Measurements from ENCODE around the gene MMADHC. TPM values are rescaled to one million over a fixed set of nuclear protein-coding genes. Genes with fewer than 3 reads are reported as not detected.
"Not testable (repeated sequence)": the region's sequence is repeated elsewhere in the genome, so short reads cannot be mapped to it uniquely, and the experiment has no call there.

Gene MMADHC
- total RNA-seq, 1 experiment from 2014 or later = 155 TPM

- DNase-seq (ENCODE audit: low read depth) = no peak
Observed at GRCh38 chr2:149595056-149595963, 7.7 kb upstream of the MMADHC start.

GRCh38 chr2:149594411-149594810, 6.8 kb upstream of the MMADHC start:
- no peak for DNase-seq (ENCODE audit: low read depth)

GRCh38 chr2:149587950-149588487, 444 bp upstream of the MMADHC start:
- DNase-seq (ENCODE audit: low read depth) = no peak

DNA sequence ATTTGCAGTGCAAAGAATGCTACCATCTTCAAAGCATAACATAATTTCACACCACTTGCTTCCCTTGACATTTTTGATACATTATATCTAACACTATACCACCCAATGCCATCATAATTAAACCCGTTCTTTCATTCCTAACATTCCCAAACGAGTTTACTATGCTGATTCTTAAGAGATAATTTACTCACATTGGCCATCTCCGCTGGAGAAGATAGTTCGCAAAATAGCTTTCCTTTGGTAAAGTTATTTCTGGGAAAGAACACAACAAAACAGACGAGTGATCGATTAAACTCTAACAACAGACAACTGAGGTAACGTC, 716 bp downstream of the MMADHC start:
- no peak for DNase-seq (ENCODE audit: low read depth)

- DNase-seq (ENCODE audit: low read depth) = no peak
Observed at GRCh38 chr2:149586063-149586462, 1.5 kb downstream of the MMADHC start.

DNA sequence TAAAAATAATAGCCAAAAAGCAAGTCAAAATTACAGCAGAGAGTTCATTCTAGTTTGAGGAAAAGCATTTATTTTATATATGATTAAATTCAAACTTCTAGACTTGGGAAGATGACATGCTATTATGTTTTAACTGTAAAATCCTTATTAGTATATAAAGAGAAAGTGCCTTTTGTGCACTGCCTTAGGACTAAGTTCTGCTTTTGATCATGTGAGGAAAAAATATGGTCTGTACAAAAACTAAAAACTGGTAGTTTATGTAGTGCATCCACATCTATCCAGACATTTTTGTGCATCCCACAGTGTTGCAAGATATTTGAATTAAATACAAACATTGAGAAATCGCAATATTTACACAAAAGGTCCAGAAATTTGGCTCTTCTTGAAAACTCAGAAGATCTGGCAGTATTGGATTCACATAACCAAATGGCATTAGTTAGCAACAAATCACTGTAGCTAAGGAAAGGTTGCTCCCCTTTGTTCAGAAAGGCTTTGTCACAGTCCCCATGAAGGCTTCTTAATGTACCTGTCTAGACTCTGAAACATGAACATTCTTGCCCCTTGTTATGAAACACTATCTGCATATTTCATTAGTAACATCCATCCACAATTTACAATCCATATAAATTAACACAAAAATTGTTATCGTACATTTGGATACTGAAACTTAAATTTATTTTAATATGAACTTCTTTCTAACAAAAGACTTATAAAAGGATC, 2.2 kb downstream of the MMADHC start:
- no peak for DNase-seq (ENCODE audit: low read depth)

DNA sequence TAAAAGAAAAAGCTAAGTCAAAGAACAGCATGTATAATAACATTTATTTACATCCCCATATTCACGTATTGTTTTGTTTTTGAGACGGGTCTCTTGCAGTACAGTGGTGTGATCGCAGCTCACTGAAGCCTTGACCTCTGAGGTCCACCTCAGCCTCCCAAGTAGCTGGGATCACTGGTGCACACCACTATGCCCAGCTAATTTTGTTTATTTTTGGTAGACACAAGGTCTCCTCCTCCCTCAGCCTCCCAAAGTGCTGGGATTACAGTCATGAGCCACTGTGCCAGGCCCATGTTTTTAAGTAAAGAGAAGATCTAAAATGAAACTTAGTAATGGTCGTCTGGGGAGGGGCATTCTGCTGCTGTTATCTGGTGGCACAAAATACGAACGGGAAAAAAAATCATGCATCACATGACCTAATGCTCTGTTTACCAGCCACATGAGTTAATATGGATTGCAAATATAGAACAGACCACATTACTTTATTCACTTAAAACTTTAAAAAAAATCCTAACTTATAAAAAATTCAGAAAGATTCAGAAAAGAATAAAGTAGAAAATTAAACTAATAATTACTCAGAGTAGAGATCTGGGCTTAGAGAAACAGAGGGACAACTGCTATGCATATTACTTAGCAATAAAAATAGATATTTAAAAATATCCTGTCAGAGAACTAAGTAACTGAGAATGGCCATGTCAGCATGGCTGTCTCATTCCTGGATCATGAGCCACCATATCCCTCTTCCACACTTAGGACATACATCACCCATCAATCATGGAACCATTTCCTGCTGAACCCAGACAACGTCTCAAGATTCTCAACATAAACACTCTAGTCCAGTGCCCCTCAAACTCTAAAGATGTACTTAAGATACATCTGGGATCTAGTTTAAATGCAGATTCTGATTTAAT, 7.3 kb downstream of the MMADHC start:
- DNase-seq (ENCODE audit: low read depth) = peak; percentile 59

DNA sequence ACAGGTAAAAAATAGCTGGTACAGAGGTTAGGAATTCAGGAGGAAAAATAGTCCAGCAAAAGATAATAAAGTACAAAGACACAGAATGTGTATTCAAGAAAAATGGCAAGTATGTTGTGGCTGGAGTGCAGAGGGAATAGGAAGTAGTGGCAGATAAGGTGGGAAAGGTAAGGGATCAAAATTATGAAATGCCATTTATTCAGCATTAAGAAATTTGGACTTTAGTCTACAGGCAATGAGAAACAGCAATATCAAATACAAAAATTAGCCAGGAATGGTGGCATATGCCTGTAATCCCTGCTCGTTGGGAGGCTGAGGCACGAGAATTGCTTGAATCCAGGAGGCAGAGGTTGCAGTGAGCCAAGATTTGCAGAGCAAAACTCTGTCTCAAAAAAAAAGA, 10.3 kb downstream of the MMADHC start:
- no peak for DNase-seq (ENCODE audit: low read depth)

DNA sequence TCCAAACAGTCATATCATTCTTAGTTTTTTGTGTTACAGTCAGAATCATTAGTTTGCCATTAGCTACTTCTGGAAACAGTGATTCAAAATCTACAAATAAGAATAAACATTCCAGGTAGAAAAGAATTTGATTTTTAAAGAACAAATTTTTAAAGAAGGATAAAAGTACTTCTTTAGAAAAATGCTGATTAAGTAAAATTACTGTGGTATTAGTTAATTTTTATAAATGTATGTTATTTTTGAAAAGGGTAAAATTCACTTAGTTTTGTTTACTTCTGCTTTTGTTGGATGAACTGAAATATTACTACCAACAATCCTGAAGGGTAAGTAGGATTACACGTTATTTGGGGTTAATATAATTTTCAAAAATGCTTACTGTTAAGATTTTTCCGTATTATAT, 11.8 kb downstream of the MMADHC start:
- DNase-seq (ENCODE audit: low read depth) = no peak

DNA sequence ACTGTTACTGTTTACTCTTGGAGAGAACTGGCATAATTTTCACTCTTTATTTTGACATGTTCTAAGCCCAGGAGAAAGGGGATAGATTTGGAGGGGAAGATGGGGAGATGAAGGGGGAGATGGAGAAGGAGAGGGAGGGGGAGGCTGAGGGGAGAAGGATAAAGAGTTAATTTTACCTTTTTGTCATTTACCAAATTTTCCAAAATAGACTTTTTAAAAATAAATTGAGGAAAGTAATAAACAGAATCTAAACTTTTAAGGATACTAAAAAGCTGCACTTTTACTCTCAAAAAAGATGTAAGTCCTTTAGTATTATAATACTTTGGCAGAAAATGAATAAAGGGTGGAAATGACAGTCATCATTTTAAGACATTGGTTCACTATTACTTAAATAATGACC, 12.3 kb downstream of the MMADHC start:
- DNase-seq (ENCODE audit: low read depth) = no peak

GRCh38 chr2:149573760-149574159, 13.8 kb downstream of the MMADHC start:
- DNase-seq (ENCODE audit: low read depth) = no peak

DNA sequence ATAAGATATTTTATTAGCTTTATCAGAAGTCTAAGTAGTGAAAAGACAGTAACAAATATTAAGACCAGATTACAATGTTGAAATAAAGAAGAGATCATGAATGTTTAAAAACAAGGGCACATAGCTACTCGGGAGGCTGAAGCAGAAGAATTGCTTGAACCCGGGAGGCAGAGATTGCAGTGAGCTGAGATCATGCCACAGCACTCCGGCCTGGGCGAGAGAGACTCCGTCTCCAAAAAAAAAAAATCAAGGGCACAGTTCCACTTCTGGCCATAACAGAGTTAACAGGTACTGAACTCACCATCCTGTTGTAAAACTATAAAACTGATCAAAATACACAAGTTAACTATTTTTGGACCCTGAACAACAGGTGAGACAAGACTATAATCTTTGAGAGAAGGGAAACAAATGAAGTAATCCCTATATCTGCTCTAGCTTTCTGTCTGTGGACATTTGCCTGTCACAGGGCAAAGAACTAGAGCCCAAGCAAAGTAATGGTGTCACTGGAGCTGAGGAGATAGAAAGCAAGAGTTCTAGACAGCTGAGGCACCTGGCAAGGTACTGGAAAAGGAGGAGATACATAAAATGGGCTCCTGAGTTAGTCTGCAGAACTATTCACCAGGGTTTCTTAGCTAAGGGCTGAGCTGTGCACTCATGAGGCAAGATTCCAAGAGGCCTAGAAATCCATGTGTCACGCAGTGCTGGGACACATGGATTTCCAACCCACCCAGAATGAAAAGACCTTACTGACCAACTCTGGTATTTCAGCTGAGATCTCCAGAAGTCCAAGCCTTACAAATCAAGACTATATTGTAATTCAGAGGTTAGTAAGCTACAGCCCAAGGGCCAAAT, 15.2 kb downstream of the MMADHC start:
- DNase-seq (ENCODE audit: low read depth) = no peak

- DNase-seq (ENCODE audit: low read depth) = no peak
Observed at GRCh38 chr2:149568138-149568537, 19.4 kb downstream of the MMADHC start.

DNA sequence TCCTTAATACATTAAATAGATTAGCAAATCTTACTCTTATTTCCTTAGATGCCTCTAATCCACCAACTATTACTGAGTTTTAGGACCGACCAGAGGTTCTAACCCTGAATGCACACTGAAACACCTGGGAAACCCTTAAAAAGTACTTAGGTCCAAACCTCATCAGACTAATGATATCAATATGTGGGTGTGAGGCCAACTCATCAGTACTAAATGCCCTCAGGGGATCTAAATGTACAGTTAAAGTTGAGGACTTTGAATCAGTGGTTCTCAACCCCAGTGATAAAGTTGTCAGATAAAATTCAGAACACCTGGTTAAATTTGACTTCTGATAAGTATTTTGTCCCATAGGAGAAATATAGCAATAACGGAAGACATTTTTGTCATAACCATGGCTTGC, 20.9 kb downstream of the MMADHC start:
- DNase-seq (ENCODE audit: low read depth) = no peak

- DNase-seq (ENCODE audit: low read depth) = not testable (repeated sequence)
Observed at GRCh38 chr2:149565625-149566024, 21.9 kb downstream of the MMADHC start.

DNA sequence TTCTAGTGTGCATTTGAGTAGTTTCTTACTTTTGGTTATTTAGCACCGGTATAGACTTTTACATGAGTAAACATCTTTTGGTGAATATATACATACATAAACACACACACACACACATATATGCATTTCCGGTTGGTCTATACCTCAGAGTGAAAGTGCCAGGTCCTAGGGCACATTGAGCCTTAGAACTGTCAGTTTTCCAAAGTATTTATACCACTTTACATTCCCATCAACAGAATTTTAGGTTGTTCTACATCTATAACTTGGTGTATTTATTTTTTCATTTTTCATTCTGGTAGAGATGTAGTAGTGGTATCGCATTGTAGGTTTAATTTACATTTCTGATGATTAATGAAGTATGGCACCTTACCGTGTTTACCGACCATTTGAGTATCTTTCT, 22.6 kb downstream of the MMADHC start:
- DNase-seq (ENCODE audit: low read depth) = no peak

DNA sequence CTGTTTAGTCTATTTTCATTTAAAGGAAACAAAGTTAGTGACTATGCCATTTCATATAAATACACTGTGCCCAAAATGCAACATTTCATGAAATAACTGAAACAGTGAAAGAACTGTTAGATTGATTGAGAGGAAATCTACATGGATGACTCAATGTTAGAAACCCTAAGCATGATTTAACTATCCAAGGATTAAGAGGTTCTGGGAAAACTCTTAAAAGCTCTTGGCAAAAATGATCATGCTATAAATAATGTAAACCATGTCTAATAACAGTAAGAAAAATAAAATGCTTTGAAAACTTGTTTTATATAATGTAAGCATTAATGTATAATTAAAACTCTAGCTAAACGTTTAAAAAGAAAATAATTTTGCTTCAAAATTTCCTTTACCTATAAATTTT, 23.5 kb downstream of the MMADHC start:
- DNase-seq (ENCODE audit: low read depth) = no peak

DNA sequence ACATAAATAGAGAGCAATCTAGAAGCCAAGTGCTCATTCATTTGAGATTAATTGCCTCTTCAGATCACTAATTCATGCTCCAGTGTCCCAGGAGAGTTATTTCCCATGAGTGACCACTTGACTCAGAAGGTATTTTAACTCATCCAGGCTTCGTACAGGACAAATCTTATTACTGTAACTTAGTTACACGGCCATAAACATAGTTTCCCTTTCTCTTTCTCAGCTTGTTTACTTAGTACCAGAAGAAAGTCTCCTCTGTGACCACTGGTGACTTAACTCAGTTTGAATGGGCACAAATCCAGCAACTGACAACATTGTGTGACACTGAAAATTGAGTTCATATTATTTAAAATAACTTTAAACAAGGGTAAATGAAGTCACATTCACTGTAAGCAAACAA, 25.3 kb downstream of the MMADHC start:
- DNase-seq (ENCODE audit: low read depth) = peak; percentile 72

GRCh38 chr2:149561309-149561926, 26.2 kb downstream of the MMADHC start:
- DNase-seq (ENCODE audit: low read depth) = peak; percentile 32

- DNase-seq (ENCODE audit: low read depth) = no peak
Observed at GRCh38 chr2:149559341-149560068, 28.1 kb downstream of the MMADHC start.

All from LHCN-M2 (cell line).